Measurements from ENCODE around the gene ZNF99.
"Not testable (repeated sequence)": the region's sequence is repeated elsewhere in the genome, so short reads cannot be mapped to it uniquely, and the experiment has no call there.

ZNF99 gene

GRCh38 chr19:22783651-22784410 lies at the start of gene ZNF99:
Gene ZNF99 (minus strand): TSS chr19:22784151. CDS start chr19:22784016, 135 bp downstream.
- no peak for DNase-seq

DNA sequence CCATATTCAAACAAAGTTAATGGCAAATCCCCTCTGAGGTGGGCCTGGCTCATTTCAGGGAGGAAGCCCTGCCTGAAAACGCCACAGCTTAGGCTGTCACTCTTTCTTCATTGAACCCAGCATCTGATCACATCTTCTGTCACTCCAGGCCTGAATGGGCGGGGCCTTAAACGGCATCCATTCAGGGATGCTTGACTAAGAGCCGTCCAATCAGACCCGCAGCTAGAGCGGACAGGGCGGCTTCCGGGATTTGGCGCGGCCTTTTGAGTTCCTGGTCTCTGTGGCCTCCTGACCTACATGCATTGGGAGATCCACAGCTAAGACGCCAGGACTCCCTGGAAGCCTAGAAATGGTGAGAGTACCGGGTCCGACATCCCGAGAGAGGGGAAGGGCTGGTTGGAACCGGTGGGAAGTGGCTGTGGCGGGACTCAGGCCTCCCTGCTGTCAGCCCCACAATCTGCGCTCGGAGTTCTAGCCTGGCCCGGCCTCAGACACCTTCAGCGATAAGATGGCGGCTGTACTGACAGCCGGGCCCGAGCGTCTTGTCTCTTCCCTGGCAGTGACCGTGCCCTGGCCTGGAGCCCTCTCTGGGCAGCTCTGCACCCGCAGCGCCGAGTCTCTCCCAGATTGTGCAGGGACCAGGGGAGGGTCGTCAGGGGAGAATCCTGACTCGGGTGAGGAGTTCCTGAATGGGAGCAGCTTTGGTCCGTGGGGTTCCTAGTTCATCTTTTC lies 48.2 kb upstream of the ZNF99 start, which contains the start of gene ZNF723:
Gene ZNF723, plus strand, starts transcription at position 261 of the 732 bp plus-strand sequence. Its CDS starts 89 bp downstream, at position 350.
- DNase-seq = no peak

- no peak for DNase-seq
Observed at GRCh38 chr19:22831211-22831610, 47.3 kb upstream of the ZNF99 start.

DNA sequence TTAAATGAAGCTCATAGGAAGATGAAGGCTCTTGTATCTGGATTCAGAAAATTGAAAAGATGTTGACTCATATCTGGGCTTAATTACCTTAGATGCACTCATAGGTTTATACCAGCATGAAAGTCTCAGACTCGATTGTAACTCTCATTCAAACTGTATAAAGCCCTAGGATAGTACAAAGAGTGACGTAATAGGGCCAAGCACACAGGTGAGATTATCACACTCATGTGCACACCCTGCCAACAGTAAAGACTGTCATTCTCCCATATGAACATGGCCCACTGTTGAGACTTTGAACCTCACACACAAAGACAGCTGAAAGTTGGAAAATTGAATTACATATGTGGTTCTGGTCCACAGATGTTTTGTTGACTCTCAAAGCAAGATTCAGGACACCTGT lies 30.2 kb upstream of the ZNF99 start:
- no peak for DNase-seq

- DNase-seq = no peak
Observed at GRCh38 chr19:22807061-22807835, 23.3 kb upstream of the ZNF99 start.

DNA sequence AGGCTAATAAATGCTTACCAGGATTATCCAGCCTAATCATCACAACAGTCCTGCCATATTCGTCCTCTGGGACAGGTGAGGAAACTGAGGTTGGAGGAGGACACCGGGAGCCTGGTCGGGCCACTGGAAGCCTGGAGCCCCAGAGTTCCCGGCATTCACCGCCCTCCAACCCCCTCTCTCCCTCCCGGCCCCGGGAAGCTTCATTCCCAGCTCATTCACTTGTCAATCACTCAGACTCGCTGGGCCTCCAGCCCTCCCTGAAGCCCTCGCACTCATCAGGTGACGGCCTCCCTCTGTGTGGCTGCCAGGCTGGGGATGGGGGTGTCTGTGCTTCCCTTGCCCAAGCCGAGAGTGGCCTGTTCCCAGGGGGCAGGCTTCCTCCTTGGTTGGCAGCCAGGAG lies 22.5 kb upstream of the ZNF99 start:
- no peak for DNase-seq

GRCh38 chr19:22797040-22797439 lies 13.1 kb upstream of the ZNF99 start:
- no peak for DNase-seq

GRCh38 chr19:22792863-22793262 lies 8.9 kb upstream of the ZNF99 start:
- not testable (repeated sequence) for DNase-seq

GRCh38 chr19:22735911-22736645 lies 47.9 kb downstream of the ZNF99 start:
- DNase-seq = no peak

DNA sequence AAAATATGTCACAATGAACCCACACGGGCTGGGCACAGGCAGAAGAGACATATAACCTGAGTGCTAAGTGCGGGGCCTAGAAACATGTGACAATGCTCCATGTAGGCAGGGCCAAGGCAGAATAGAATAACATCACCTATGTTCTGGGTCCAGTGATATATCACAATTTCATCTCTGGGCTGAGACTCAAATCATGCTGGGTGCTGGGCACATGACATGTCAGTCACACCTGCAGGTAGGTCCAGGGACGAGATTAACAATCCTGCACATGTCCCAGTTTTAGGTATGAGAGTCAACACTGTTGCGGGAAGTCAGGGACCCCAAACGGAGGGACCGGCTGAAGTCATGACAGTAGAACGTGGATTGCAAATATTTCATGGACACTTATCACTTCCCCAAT lies 50.3 kb downstream of the ZNF99 start:
- DNase-seq = no peak

DNA sequence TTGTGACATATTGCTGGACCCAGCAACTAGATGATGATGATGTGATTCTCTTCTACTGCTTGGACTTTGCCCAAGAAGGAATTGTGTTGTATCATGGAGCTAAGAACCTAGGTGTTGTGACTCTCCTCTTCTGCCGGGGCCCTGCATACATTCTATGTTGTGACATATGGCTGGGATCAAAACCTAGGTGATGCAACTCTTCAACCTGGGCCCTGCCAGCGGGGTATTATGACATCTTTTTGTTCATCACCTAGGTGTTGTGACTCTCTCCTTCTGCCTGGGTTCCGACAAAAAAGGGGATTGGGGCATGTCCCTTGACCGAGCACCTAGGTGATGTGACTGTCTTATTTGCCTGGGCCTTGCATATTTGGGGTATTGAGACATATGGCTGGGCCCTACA lies 55.7 kb downstream of the ZNF99 start:
- not testable (repeated sequence) for DNase-seq

GRCh38 chr19:22721533-22721932 lies 62.4 kb downstream of the ZNF99 start:
- not testable (repeated sequence) for DNase-seq

DNA sequence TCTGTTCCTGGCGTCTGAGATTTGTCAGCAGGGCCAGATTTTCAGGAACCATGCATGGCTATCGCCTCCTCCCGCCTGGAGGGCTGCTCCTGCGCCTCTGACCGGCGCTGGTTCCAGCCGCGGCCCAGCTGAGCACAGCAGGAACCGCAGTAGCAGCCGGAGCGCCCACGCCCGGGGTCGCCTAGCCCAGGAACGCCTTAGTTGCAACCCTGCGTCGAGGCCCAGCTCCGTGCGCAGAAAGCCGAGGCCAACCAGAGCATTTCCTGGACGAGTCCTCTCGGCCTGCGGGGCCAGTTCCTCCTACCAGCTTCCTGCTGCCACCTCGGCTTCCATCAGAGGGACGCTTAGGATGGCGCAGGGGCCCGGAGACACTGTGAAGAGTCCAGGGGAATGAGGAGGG lies 75.0 kb downstream of the ZNF99 start:
- DNase-seq = no peak

- not testable (repeated sequence) for DNase-seq
Observed at GRCh38 chr19:22703096-22703495, 80.9 kb downstream of the ZNF99 start.

DNA sequence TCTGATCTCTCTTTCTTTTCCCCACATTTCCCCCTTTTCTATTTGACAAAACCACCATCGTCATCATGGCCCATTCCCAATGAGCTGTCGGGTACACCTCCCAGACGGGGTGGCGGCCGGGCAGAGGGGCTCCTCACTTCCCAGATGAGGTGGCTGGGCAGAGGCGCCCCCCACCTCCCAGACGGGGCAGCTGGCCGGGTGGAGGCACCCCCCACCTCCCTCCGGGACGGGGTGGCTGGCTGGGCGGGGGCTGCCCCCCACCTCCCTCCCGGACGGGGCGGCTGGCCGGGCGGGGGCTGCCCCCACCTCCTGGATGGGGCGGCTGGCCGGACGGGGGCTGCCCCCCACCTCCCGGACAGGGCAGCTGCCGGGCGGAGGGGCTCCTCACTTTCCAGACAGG lies 81.3 kb downstream of the ZNF99 start:
- DNase-seq = not testable (repeated sequence)

Data from activated T-cell treated with anti-CD3 and anti-CD28 coated beads, Interleukin-2, amount 50 U/mL, for 1 hour (primary cell).